ENCODE measurements around the gene KLHL3.

DNA sequence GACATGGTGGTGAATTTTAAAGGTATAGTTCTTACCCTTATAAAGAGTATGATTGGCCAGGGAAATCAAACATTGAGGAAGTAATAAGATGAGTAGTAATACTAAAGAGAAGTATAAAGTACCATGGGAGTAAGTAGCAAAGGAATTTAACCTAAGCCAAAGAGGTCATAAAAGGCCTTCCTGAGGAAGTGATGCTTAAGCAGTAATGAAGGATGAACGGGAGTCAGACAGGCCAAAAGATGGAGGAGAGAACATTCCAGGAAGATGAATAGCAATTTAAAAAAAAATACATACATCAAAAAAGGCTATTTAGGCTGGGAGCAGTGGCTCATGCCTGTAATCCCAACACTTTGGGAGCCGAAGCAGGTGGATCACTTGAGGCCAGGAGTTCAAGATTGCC, 29.0 kb downstream of the KLHL3 start:
- no peak for TF ChIP-seq POLR2AphosphoS5 (IDR thresholded peaks at IDR 0.05)
- TF ChIP-seq CTCF (IDR thresholded peaks at IDR 0.05 in 8 of 11, conservative IDR thresholded peaks at IDR 0.05 in 3 of 11): no peak
